OCI-LY1 (cell line): Measurements from ENCODE around the gene BANF2.

Experiments used
- H2AFZ ChIP-seq: fragments of 200-600 bp; sonication (generic), shearing (Covaris generic); 2 replicates; pipeline ENCODE4 v1.6.0; 2014; ENCODE audit warnings: antibody characterized with exemption, mild to moderate bottlenecking, low read length
- H3F3A ChIP-seq: fragments of 200-600 bp; sonication (generic), shearing (Covaris generic); 2 replicates; pipeline ENCODE4 v1.6.0; 2014; ENCODE audit warnings: mild to moderate bottlenecking, antibody characterized with exemption, low read length, moderate library complexity; ENCODE audit not compliant: insufficient read depth
- H3K27ac ChIP-seq: fragments of 200-600 bp; sonication (generic); 2 replicates; pipeline ENCODE4 v1.5.1; 2014; ENCODE audit warnings: low read length, mixed run types, mild to moderate bottlenecking, low read depth; ENCODE audit not compliant: poor library complexity, severe bottlenecking
- H3K27me3 ChIP-seq: fragments of 200-600 bp; sonication (generic); 2 replicates; pipeline ENCODE4 v1.6.0; 2014; ENCODE audit warnings: antibody characterized with exemption, mild to moderate bottlenecking, low read length, moderate library complexity; ENCODE audit not compliant: insufficient read depth
- H3K36me3 ChIP-seq: fragments of 200-600 bp; sonication (generic); 2 replicates; pipeline ENCODE4 v1.6.1; 2014; ENCODE audit warnings: mild to moderate bottlenecking, antibody characterized with exemption, low read length, moderate library complexity, mixed read lengths; ENCODE audit not compliant: insufficient read depth
- H3K4me1 ChIP-seq: fragments of 200-600 bp; sonication (generic); 2 replicates; pipeline ENCODE4 v1.5.1; 2014; ENCODE audit warnings: mild to moderate bottlenecking, low read length, moderate library complexity; ENCODE audit not compliant: insufficient read depth, severe bottlenecking
- H3K4me2 ChIP-seq: fragments of 200-600 bp; sonication (generic), shearing (Covaris generic); 2 replicates; pipeline ENCODE4 v1.6.1; 2014; ENCODE audit warnings: low read length
- H3K4me3 ChIP-seq: fragments of 200-600 bp; sonication (generic); 2 replicates; pipeline ENCODE4 v1.5.1; 2014; ENCODE audit warnings: low read length, low read depth, mild to moderate bottlenecking, mixed read lengths; ENCODE audit not compliant: poor library complexity, severe bottlenecking
- H3K79me2 ChIP-seq: fragments of 200-600 bp; shearing (Covaris generic); 2 replicates; pipeline ENCODE4 v1.6.1; 2016; ENCODE audit warnings: mixed run types, low read length, mixed read lengths; ENCODE audit not compliant: insufficient read depth
- H3K9ac ChIP-seq: fragments of 200-600 bp; sonication (generic), shearing (Covaris generic); 2 replicates; pipeline ENCODE4 v1.6.1; 2014; ENCODE audit warnings: mild to moderate bottlenecking, low read length, mixed read lengths
- H3K9me2 ChIP-seq: fragments of 200-600 bp; sonication (generic), shearing (Covaris generic); 2 replicates; pipeline ENCODE4 v1.6.1; 2014; ENCODE audit warnings: low read depth, mild to moderate bottlenecking, low read length, mixed read lengths
- H3K9me3 ChIP-seq: fragments of 200-600 bp; shearing (Covaris generic); 2 replicates; pipeline ENCODE4 v1.6.1; 2014; ENCODE audit warnings: low read length, mixed read lengths
- H4K20me1 ChIP-seq: fragments of 200-600 bp; sonication (generic), shearing (Covaris generic); 2 replicates; pipeline ENCODE4 v1.6.0; 2016; ENCODE audit warnings: mild to moderate bottlenecking, low read length; ENCODE audit not compliant: insufficient read depth
- CTCF ChIP-seq: fragments of 200-600 bp; sonication (generic), shearing (Covaris generic); IDR thresholded peaks from 2 replicates; pipeline ENCODE4 v1.5.1; 2017; ENCODE audit warnings: mild to moderate bottlenecking, antibody characterized with exemption, low read length, moderate library complexity, mixed read lengths
- EZH2 ChIP-seq: fragments of 200-600 bp; sonication (generic), shearing (Covaris generic); IDR thresholded peaks from 2 replicates; pipeline ENCODE4 v1.8.0; 2017; ENCODE audit warnings: borderline replicate concordance, mixed run types, mild to moderate bottlenecking, antibody characterized with exemption, low read length, moderate library complexity, mixed read lengths

BANF2 gene

GRCh38 chr20:17759449-17759848, 59.7 kb downstream of the BANF2 start:
- Histone ChIP-seq H3K4me2 (no peak overlapping the region), H4K20me1 (no peaks in the 10 kb centered on the region), H3F3A (no peaks in the 10 kb centered on the region), H3K79me2 (no peaks in the 10 kb centered on the region), H3K4me3 (no peak overlapping the region), H2AFZ (no peak overlapping the region), H3K9ac (no peak overlapping the region), H3K4me1 (no peaks in the 10 kb centered on the region), H3K9me2 (no peaks in the 10 kb centered on the region), H3K36me3 (no peaks in the 10 kb centered on the region; the same call in 1 of the 2 replicates), H3K9me3 (no peaks in the 10 kb centered on the region), H3K27ac (no peak overlapping the region), H3K27me3 (no peaks in the 10 kb centered on the region; the same call in 1 of the 2 replicates)
- TF ChIP-seq CTCF (no peak), EZH2 (no peak)

GRCh38 chr20:17761604-17762003, 61.8 kb downstream of the BANF2 start:
- Histone ChIP-seq H2AFZ (no peak overlapping the region), H3K4me1 (no peaks in the 10 kb centered on the region), H3K27me3 (no peaks in the 10 kb centered on the region; the same call in 1 of the 2 replicates)

GRCh38 chr20:17762243-17762872, 62.6 kb downstream of the BANF2 start:
- Histone ChIP-seq H3K79me2 (no peaks in the 10 kb centered on the region), H3K4me3 (no peak overlapping the region), H3F3A (no peaks in the 10 kb centered on the region), H3K27ac (no peak overlapping the region), H4K20me1 (no peaks in the 10 kb centered on the region), H3K9ac (no peak overlapping the region), H3K4me1 (no peaks in the 10 kb centered on the region), H3K9me2 (no peaks in the 10 kb centered on the region), H3K36me3 (no peaks in the 10 kb centered on the region; the same call in 1 of the 2 replicates), H3K9me3 (no peaks in the 10 kb centered on the region), H2AFZ (no peak overlapping the region), H3K27me3 (no peaks in the 10 kb centered on the region; the same call in 1 of the 2 replicates), H3K4me2 (no peak overlapping the region)
- TF ChIP-seq CTCF (no peak), EZH2 (no peak)

More at GRCh38 chr20:17761604-17762003, 61.8 kb downstream of the BANF2 start:
- H3K9me2 ChIP-seq: no peaks in the 10 kb centered on the region
- no peaks in the 10 kb centered on the region for H4K20me1 ChIP-seq
- no peaks in the 10 kb centered on the region for H3K9me3 ChIP-seq
- no peak for TF ChIP-seq EZH2
- H3K4me2 ChIP-seq: no peak overlapping the region
- no peak overlapping the region for H3K27ac ChIP-seq
- no peaks in the 10 kb centered on the region for H3F3A ChIP-seq
- H3K4me3 ChIP-seq: no peak overlapping the region
- H3K79me2 ChIP-seq: no peaks in the 10 kb centered on the region
- H3K36me3 ChIP-seq: no peaks in the 10 kb centered on the region; the same call in 1 of the 2 replicates
- H3K9ac ChIP-seq: no peak overlapping the region
